Measurements from ENCODE around the gene MEGF8. TPM values are rescaled to one million over a fixed set of nuclear protein-coding genes. Genes with fewer than 3 reads are reported as not detected.

The MEGF8 gene
- total RNA-seq, 1 donor from 2014 or later, result 30.2 TPM

GRCh38 chr19:42406111-42406510, 80.7 kb downstream of the MEGF8 start:
- H3K4me3 ChIP-seq (ENCODE audit: low read depth, low read length), result no peak overlapping the region
- TF ChIP-seq CTCF (conservative IDR thresholded peaks at IDR 0.05; ENCODE audit: low read depth, low read length), result no peak
- DNase-seq (ENCODE audit: low read depth), result no peak

- TF ChIP-seq CTCF (conservative IDR thresholded peaks at IDR 0.05; ENCODE audit: low read depth, low read length), result no peak
- H3K4me3 ChIP-seq (ENCODE audit: low read depth, low read length), result no peak overlapping the region
- no peak for DNase-seq (ENCODE audit: low read depth)
These were observed 81.8 kb downstream of the MEGF8 start for GRCh38 chr19:42407085-42407815.

GRCh38 chr19:42407816-42408175, 82.4 kb downstream of the MEGF8 start:
- H3K4me3 ChIP-seq (ENCODE audit: low read depth, low read length), result no peak overlapping the region
- TF ChIP-seq CTCF (conservative IDR thresholded peaks at IDR 0.05; ENCODE audit: low read depth, low read length), result no peak
- no peak for DNase-seq (ENCODE audit: low read depth)

GRCh38 chr19:42409477-42409876, 84.0 kb downstream of the MEGF8 start:
- H3K4me3 ChIP-seq (ENCODE audit: low read depth, low read length), result no peak overlapping the region
- DNase-seq (ENCODE audit: low read depth), result no peak
- TF ChIP-seq CTCF (conservative IDR thresholded peaks at IDR 0.05; ENCODE audit: low read depth, low read length), result no peak

GRCh38 chr19:42410371-42410770, 84.9 kb downstream of the MEGF8 start:
- TF ChIP-seq CTCF (conservative IDR thresholded peaks at IDR 0.05; ENCODE audit: low read depth, low read length), result no peak
- no peak overlapping the region for H3K4me3 ChIP-seq (ENCODE audit: low read depth, low read length)
- DNase-seq (ENCODE audit: low read depth), result no peak

GRCh38 chr19:42411581-42412178, 86.2 kb downstream of the MEGF8 start:
- no peak overlapping the region for H3K4me3 ChIP-seq (ENCODE audit: low read depth, low read length)
- DNase-seq (ENCODE audit: low read depth), result no peak
- TF ChIP-seq CTCF (conservative IDR thresholded peaks at IDR 0.05; ENCODE audit: low read depth, low read length), result no peak

GRCh38 chr19:42412227-42412626, 86.8 kb downstream of the MEGF8 start:
- H3K4me3 ChIP-seq (ENCODE audit: low read depth, low read length), result no peak overlapping the region
- no peak for TF ChIP-seq CTCF (conservative IDR thresholded peaks at IDR 0.05; ENCODE audit: low read depth, low read length)
- no peak for DNase-seq (ENCODE audit: low read depth)
